AG08396 (cell line): Measurements from ENCODE around the gene TTLL4.
"Not testable (repeated sequence)": the region's sequence is repeated elsewhere in the genome, so short reads cannot be mapped to it uniquely, and the experiment has no call there.

Experiments
- DNase-seq: peaks from one replicate; pipeline ENCODE4 v3.0.0; 2012; ENCODE audit warnings: low spot score, mixed read lengths

TTLL4 gene

GRCh38 chr2:218745160-218745558, 34.5 kb downstream of the TTLL4 start:
- DNase-seq = no peak

- DNase-seq = peak; percentile 40
These were observed 35.2 kb downstream of the TTLL4 start for GRCh38 chr2:218745559-218746469.

- DNase-seq = no peak
These were observed 35.8 kb downstream of the TTLL4 start for GRCh38 chr2:218746470-218746795.

DNA sequence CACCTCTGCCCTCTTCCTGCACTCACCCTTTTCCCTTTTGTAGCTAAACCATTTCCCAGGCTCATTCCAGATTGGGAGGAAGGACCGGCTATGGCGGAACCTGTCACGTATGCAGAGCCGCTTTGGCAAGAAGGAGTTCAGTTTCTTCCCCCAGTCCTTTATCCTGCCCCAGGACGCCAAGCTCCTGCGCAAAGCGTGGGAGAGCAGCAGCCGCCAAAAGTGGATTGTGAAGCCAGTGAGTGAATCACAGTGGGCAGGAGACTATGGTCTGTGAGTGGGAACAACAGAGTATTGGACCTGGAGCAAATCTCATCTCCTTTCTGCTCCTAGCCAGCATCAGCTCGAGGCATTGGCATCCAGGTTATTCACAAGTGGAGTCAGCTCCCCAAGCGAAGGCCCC, 36.3 kb downstream of the TTLL4 start:
- no peak for DNase-seq

GRCh38 chr2:218748741-218749441, 38.3 kb downstream of the TTLL4 start:
- no peak for DNase-seq

- DNase-seq = no peak
These were observed 43.6 kb downstream of the TTLL4 start for GRCh38 chr2:218754201-218754600.

DNA sequence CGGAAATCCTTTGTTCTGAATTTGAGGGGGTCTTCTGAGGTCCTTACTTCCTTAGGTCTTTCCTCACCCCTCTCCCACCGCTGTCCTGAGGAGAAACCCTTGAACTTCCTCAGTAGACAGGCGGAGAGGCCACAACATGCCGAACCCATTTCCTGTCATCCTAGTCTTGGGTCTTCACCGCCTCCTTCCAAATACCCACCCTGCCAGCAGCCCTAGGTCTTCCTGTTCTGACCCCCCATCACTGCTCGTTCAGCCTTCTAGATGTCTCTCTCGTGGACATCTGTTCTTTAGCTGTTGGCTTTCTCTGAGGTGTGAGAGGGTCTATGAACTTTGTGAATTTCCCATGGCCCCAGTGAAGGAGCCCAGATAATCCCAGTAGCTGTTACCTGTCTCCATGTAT, 44.1 kb downstream of the TTLL4 start:
- DNase-seq = no peak

- no peak for DNase-seq
These were observed 44.5 kb downstream of the TTLL4 start for GRCh38 chr2:218755198-218755566.

DNA sequence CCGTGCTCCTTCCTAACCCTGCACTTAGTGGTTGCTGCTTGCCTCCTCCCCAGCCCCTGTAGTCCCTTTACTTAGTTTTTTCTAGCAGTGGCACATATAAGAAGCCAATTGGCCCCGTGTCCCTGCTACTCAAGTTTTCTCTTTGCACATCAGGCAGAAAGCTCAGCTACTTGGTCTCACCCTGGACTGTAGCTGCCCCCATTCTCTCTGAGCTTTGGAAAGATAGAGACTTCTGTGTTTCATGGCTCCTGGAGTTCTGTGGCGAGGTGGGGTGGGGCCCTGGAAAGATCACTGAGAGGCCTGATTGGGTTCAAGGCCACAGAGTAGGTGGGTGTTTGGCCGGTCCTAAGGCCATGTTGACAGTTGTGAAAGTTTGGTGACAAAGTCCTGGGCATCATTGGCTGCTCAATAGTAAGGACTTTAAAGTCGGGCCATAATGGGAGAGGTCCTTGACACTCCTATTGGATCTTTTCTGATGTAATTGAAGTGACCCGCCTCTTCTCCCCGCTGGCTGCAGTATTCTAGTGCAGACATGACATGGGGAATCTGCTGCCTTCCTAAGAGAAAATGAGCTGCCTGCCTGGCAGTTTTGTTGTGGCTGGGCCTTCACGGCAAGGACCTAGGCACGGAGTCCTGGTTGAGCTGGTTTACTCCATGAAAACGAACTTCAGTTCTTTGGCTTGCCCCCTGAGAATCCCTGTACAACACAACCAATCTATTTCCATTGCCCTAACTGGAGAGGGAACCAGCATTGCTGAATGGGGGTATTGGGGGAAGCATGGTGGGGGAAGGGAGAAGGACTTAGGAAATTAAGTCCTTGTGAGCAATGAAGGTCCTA, 45.2 kb downstream of the TTLL4 start:
- DNase-seq = no peak

DNA sequence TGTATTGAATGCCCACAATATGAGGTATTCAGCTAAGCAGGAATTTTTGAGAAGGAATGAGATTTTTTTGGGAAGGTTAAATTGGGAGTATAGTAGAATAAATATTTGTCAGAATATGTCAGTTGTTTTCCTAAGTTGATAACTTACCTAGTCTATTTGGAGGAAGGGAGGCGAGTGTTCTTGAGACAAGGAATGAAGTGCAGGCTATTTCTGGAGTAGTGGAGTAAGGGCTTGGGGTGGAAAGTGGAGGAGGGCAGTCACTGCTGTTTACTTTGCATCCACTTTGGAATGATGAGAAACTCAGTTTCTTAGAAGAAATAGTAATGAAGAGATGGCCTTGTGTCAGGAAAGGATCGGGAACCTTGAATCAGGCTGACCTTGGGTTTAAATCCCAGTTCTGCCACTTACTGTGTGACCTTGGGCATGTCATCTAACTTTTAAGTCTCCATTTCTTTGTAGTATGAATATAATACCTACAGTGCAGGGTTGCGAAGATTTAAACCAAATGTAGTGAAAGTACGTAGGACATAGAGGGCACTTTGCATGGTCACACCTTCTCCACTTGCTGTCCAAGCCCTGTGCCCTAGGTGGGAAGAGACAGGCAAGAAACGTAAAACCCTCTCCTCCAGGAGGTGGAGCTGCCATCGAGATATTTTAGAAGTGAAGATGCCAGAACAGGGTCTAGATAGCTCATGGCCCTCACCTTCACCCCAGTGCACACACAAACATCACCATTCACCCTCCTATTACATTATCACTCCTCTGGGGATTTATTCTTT, 46.2 kb downstream of the TTLL4 start:
- no peak for DNase-seq

- DNase-seq = no peak
These were observed 51.2 kb downstream of the TTLL4 start for GRCh38 chr2:218761795-218762194.

DNA sequence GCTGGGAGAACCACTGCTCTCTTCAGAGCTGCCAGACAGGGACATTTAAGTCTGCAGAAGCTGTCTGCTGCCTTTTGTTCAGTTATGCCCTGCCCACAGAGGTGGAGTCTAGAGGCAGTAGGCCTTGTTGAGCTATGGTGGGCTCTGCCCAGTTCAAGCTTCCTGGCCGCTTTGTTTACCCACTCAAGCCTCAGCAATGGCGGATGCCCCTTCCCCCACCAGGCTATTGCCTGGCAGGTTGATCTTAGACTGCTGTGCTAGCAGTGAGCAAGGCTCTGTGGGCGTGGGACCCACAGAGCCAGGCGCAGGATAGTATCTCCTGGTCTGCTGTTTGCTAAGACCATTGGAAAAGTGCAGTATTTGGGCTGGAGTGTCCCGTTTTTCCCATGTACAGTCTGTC, 62.1 kb downstream of the TTLL4 start:
- DNase-seq = not testable (repeated sequence)

- DNase-seq = no peak
These were observed 63.2 kb downstream of the TTLL4 start for GRCh38 chr2:218773881-218774280.

DNA sequence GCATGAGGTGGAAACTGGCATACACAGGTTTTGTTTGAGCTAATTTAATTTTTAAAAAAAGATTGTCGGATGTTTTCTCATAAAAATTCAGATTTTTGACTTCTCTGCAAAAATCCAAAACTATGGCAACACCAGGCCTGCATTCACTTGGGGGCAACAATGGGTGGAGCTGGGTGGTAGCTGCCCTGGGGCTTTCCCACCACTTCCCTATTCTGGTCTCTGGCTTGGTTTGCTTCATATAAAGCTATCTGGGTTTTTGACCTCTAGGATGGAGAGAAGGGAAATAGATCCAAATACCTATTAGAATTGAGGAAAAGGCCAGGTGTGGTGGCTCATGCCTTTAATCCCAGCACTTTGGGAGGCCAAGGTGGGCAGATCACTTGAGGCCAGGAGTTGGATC, 65.9 kb downstream of the TTLL4 start:
- no peak for DNase-seq

GRCh38 chr2:218777276-218777990, 66.8 kb downstream of the TTLL4 start:
- no peak for DNase-seq

DNA sequence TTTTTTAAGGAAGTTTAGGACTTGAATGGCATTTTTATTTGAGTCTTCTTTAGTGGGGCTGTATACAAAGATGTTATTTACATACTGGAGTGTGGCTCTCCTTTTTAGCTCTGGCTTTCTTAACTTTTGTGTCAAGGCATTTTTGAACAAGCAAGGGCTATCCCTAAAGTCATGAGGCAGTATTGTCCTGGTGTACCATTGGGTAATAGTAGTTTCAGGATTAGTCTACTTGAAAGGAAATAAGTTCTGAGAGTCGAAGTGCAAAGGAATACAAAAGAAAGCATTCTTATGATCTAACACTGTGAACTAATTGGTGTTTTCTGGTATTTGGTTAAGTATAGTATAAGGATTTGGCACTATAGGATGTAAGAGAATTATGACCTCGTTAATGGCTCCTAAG, 69.4 kb downstream of the TTLL4 start:
- no peak for DNase-seq

GRCh38 chr2:218780851-218781690, 70.4 kb downstream of the TTLL4 start:
- DNase-seq = no peak

DNA sequence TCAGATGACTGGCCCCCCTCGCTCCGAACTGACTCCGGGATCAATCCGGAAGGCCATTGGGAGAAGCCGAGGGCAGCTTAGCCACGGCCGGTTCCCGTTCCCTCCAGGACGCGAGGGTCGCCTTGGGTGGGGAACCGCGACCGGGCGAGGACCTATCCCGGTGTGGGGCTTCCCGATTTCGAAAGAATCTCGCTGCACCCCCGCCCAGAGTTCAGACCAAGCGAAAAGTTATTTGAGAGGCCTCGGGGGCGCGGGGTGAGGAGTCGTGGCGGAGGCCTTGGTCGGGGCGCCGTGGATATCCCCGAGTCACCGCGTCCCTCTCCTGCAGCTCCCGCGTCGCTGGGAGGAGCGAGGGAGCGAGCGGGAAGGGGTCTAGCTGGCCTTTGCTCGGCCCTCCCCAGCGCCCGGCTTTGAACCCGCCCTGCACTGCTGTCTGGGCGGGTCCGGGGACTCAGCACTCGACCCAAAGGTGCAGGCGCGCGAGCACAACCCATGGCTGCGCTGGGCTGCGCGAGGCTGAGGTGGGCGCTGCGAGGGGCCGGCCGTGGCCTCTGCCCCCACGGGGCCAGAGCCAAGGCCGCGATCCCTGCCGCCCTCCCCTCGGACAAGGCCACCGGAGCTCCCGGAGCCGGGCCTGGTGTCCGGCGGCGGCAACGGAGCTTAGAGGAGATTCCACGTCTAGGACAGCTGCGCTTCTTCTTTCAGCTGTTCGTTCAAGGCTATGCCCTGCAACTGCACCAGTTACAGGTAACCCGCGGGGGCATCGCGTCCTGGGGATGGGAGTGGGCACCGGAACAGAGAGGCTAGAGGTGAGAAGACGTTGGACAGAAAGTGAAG, 71.3 kb downstream of the TTLL4 start, which contains the start of gene CYP27A1:
TSS of gene CYP27A1 (plus strand) at position 457 of the 837 bp plus-strand sequence. CDS start at position 493, 36 bp downstream.
- DNase-seq = peak; percentile 77

GRCh38 chr2:218782528-218782844, 71.9 kb downstream of the TTLL4 start:
- no peak for DNase-seq
